Testis (tissue), 2 donors: ENCODE measurements around the gene AUTS2.

Experiments
- POLR2A ChIP-seq: fragments of 450-650 bp; IDR thresholded peaks from one replicate; pipeline ENCODE4 v1.6.1; 2017; ENCODE audit warnings: antibody characterized with exemption, mild to moderate bottlenecking, moderate library complexity
- TF ChIP-seq, protein P1 (sequence below), 3 experiments: fragments of 450-650 bp in 2 of 3; fragments of 200-600 bp in 1 of 3; sonication (generic) in 1 of 3; IDR thresholded peaks; one replicate each; pipeline ENCODE4 v1.5.1; 2016 to 2019; ENCODE audit warnings: antibody characterized with exemption in 3 of 3, mild to moderate bottlenecking in 2 of 3, moderate library complexity in 1 of 3

GRCh38 chr7:69994218-69994617 lies 395.9 kb downstream of the AUTS2 start:
- TF ChIP-seq, protein P1, sequence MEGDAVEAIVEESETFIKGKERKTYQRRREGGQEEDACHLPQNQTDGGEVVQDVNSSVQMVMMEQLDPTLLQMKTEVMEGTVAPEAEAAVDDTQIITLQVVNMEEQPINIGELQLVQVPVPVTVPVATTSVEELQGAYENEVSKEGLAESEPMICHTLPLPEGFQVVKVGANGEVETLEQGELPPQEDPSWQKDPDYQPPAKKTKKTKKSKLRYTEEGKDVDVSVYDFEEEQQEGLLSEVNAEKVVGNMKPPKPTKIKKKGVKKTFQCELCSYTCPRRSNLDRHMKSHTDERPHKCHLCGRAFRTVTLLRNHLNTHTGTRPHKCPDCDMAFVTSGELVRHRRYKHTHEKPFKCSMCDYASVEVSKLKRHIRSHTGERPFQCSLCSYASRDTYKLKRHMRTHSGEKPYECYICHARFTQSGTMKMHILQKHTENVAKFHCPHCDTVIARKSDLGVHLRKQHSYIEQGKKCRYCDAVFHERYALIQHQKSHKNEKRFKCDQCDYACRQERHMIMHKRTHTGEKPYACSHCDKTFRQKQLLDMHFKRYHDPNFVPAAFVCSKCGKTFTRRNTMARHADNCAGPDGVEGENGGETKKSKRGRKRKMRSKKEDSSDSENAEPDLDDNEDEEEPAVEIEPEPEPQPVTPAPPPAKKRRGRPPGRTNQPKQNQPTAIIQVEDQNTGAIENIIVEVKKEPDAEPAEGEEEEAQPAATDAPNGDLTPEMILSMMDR (IDR thresholded peaks at IDR 0.05), result no peak
- no peak for TF ChIP-seq POLR2A
